A549 (cell line): ENCODE measurements around the gene APOL2. TPM values are rescaled to one million over a fixed set of nuclear protein-coding genes. Genes with fewer than 3 reads are reported as not detected.
"Not testable (repeated sequence)": the region's sequence is repeated elsewhere in the genome, so short reads cannot be mapped to it uniquely, and the experiment has no call there.

Experiments
- ATAC-seq, 2 experiments: fragments of 200-7000 bp in 1 of 2; fragments of >200 bp in 1 of 2; cut with Nextera tagmentation in 1 of 2; cut with Tn5 transposase in 1 of 2; 3 replicates each; pipeline versions ENCODE4 v1.8.0 to v1.9.1; 2018 to 2020; ENCODE audit warnings: mild to moderate bottlenecking in 1 of 2, moderate library complexity in 1 of 2
- CTCF ChIA-PET: fragments of 300-600 bp; sonication (Branson Sonifier 250); formaldehyde crosslinking; extraction: SDS; loops from one replicate; lab custom pipeline; 2021; ENCODE audit warnings: antibody characterized with exemption, inconsistent platforms; lab: Yijun Ruan, JAX
- POLR2A ChIA-PET: fragments of 350-600 bp; formaldehyde crosslinking; extraction: SDS; loops from one replicate; lab custom pipeline; 2021; ENCODE audit warnings: antibody characterized with exemption, inconsistent platforms; lab: Yijun Ruan, JAX
- DNase-seq, 2 experiments: peaks; one replicate each; pipeline versions ENCODE4 v3.0.0 to v3.0.0-alpha.2; 2011 to 2016; ENCODE audit warnings: low read depth in 1 of 2, low spot score in 1 of 2
- FAIRE-seq: peaks from 2 replicates; lab custom pipeline; 2011; peaks lifted over from hg19 to GRCh38; lab: Jason Lieb, UNC
- H3K27ac ChIP-seq, 2 experiments: fragments of >200 bp; sonication (Bioruptor Twin); formaldehyde crosslinking; 3 replicates each; pipeline ENCODE4 v1.5.1; 2016 to 2017
- H3K4me1 ChIP-seq: fragments of >200 bp; sonication (Bioruptor Twin); formaldehyde crosslinking; 3 replicates; pipeline ENCODE4 v1.6.1; 2016
- H3K4me2 ChIP-seq: fragments of >200 bp; sonication (Bioruptor Twin); formaldehyde crosslinking; 3 replicates; pipeline ENCODE4 v1.6.1; 2016
- H3K4me3 ChIP-seq: fragments of >200 bp; sonication (Bioruptor Twin); formaldehyde crosslinking; 3 replicates; pipeline ENCODE4 v1.5.1; 2016
- H3K9me3 ChIP-seq: fragments of >200 bp; sonication (Bioruptor Twin); formaldehyde crosslinking; 3 replicates; pipeline ENCODE4 v1.6.1; 2016
- BCL3 ChIP-seq: fragments of >200 bp; sonication (Bioruptor Twin); formaldehyde crosslinking; IDR thresholded peaks from 3 replicates; pipeline ENCODE4 v1.6.1; 2016
- CBX2 ChIP-seq: fragments of 200-600 bp; sonication (generic); IDR thresholded peaks from 2 replicates; pipeline ENCODE4 v1.6.1; 2016; ENCODE audit warnings: low read depth, mild to moderate bottlenecking, borderline replicate concordance
- E2F6 ChIP-seq: IDR thresholded peaks from 2 replicates; pipeline ENCODE4 v1.6.1; 2012; ENCODE audit warnings: low read depth, borderline replicate concordance
- ELK1 ChIP-seq: fragments of 150-350 bp; IDR thresholded peaks from 2 replicates; pipeline ENCODE4 v1.6.1; 2014; ENCODE audit warnings: low read depth, mild to moderate bottlenecking, low read length
- ESRRA ChIP-seq: fragments of 150-350 bp; IDR thresholded peaks from 2 replicates; pipeline ENCODE4 v1.6.1; 2014; ENCODE audit warnings: mild to moderate bottlenecking, low read length, borderline replicate concordance
- FOSB ChIP-seq: fragments of 250-450 bp; sonication (Bioruptor Pico); IDR thresholded peaks from 2 replicates; pipeline ENCODE4 v1.5.0; 2020; ENCODE audit warnings: mild to moderate bottlenecking, moderate library complexity
- GATA3 ChIP-seq: IDR thresholded peaks from 2 replicates; pipeline ENCODE4 v1.6.1; 2012; ENCODE audit warnings: borderline replicate concordance
- HES2 ChIP-seq: fragments of >200 bp; sonication (Bioruptor Twin); formaldehyde crosslinking; IDR thresholded peaks from 2 replicates; pipeline ENCODE4 v1.6.1; 2016
- HEYL ChIP-seq: fragments of 250-450 bp; sonication (Bioruptor Pico); IDR thresholded peaks from 2 replicates; pipeline ENCODE4 v1.8.0; 2021; ENCODE audit warnings: mild to moderate bottlenecking, moderate library complexity
- HOXA7 ChIP-seq: fragments of 250-450 bp; sonication (Bioruptor Pico); IDR thresholded peaks from 2 replicates; pipeline ENCODE4 v1.5.0; 2020; ENCODE audit warnings: mild to moderate bottlenecking, moderate library complexity
- JUNB ChIP-seq: fragments of >200 bp; sonication (Bioruptor Twin); formaldehyde crosslinking; IDR thresholded peaks from 2 replicates; pipeline ENCODE4 v1.6.1; 2016
- KDM5A ChIP-seq: fragments of 200-600 bp; sonication (generic); IDR thresholded peaks from 2 replicates; pipeline ENCODE4 v1.6.1; 2016; ENCODE audit warnings: antibody characterized with exemption, mild to moderate bottlenecking
- MAZ ChIP-seq: fragments of 150-350 bp; IDR thresholded peaks from 2 replicates; pipeline ENCODE4 v1.6.1; 2014; ENCODE audit warnings: antibody characterized with exemption, low read depth, low read length, borderline replicate concordance
- MYC ChIP-seq: IDR thresholded peaks from 2 replicates; pipeline ENCODE4 v1.6.1; 2012; ENCODE audit warnings: mild to moderate bottlenecking, inconsistent platforms, low read length, improper control_type of control experiment, borderline replicate concordance
- NFE2L2 ChIP-seq: fragments of 150-350 bp; conservative IDR thresholded peaks from 2 replicates; pipeline ENCODE4 v1.6.1; 2014; ENCODE audit warnings: low read length
- NPAS2 ChIP-seq: fragments of 250-450 bp; sonication (Bioruptor Pico); IDR thresholded peaks from 2 replicates; pipeline ENCODE4 v1.8.0; 2022; ENCODE audit warnings: mild to moderate bottlenecking, moderate library complexity, borderline replicate concordance
- PHF8 ChIP-seq: fragments of 200-600 bp; sonication (generic); IDR thresholded peaks from 2 replicates; pipeline ENCODE4 v1.6.1; 2016; ENCODE audit warnings: low read depth, mild to moderate bottlenecking, antibody characterized with exemption, moderate library complexity, borderline replicate concordance
- POLR2A ChIP-seq: IDR thresholded peaks from 2 replicates; pipeline ENCODE4 v1.6.1; 2012; ENCODE audit warnings: mild to moderate bottlenecking, low read length
- RAD21 ChIP-seq, 2 experiments: fragments of >200 bp in 1 of 2; sonication (Bioruptor Twin) in 1 of 2; formaldehyde crosslinking in 1 of 2; IDR thresholded peaks in 1 of 2; conservative IDR thresholded peaks in 1 of 2; 2 replicates in 1 of 2; 3 replicates in 1 of 2; pipeline ENCODE4 v1.6.1; 2012 to 2018; ENCODE audit warnings: inconsistent platforms in 1 of 2
- RARB ChIP-seq: fragments of 250-450 bp; sonication (Bioruptor Pico); IDR thresholded peaks from 2 replicates; pipeline ENCODE4 v1.8.0; 2021; ENCODE audit warnings: mild to moderate bottlenecking, moderate library complexity
- RFX5 ChIP-seq: fragments of 450-650 bp; IDR thresholded peaks from 2 replicates; pipeline ENCODE4 v1.7.1; 2014; ENCODE audit warnings: antibody characterized with exemption, mild to moderate bottlenecking, moderate library complexity
- RNF2 ChIP-seq: fragments of 200-600 bp; sonication (generic); IDR thresholded peaks from 2 replicates; pipeline ENCODE4 v1.6.1; 2016; ENCODE audit warnings: low read depth, mild to moderate bottlenecking, antibody characterized with exemption, moderate library complexity, borderline replicate concordance
- SMC3 ChIP-seq: fragments of >200 bp; sonication (Bioruptor Twin); formaldehyde crosslinking; IDR thresholded peaks from 3 replicates; pipeline ENCODE4 v1.6.1; 2018; ENCODE audit warnings: inconsistent platforms
- SREBF2 ChIP-seq: fragments of 450-650 bp; IDR thresholded peaks from 2 replicates; pipeline ENCODE4 v1.6.1; 2014; ENCODE audit warnings: mild to moderate bottlenecking, moderate library complexity
- ZFP36 ChIP-seq: fragments of 450-650 bp; IDR thresholded peaks from 2 replicates; pipeline ENCODE4 v1.6.1; 2014; ENCODE audit warnings: borderline replicate concordance; ENCODE audit not compliant: partially characterized antibody
- ZNF302 ChIP-seq: fragments of 250-450 bp; sonication (Bioruptor Pico); IDR thresholded peaks from 2 replicates; pipeline ENCODE4 v1.9.0; 2021; ENCODE audit warnings: inconsistent platforms, mild to moderate bottlenecking, moderate library complexity
- ZSCAN20 ChIP-seq: fragments of 250-450 bp; sonication (Bioruptor Pico); IDR thresholded peaks from 2 replicates; pipeline ENCODE4 v1.8.0; 2022; ENCODE audit warnings: mild to moderate bottlenecking, moderate library complexity
- WGBS: methylation state at CpG from one replicate; pipeline ENCODE4 v1.1.6; 2017; ENCODE audit errors: missing lambda C conversion rate; 5-methylcytosine and 5-hydroxymethylcytosine counted together
- polyA plus RNA-seq, 4 experiments: library from polyadenylated mRNA; depleted of rRNA in 3 of 4; stranded (reverse); fragments of >200 nt; fragmentation: RNase III in 1 of 4; extraction: RNeasy Plus Mini Kit Qiagen cat#74134 plus additional on column Dnase treatment in 1 of 4; gene quantifications; 2 replicates in 3 of 4; 3 replicates in 1 of 4; pipeline ENCODE4 v1.2.3, GENCODE V29; 2011 to 2017

Gene APOL2
- polyA plus RNA-seq, 2 of the 4 experiments (the other 2 are of a cell fraction): 8.7 to 23.8 TPM

GRCh38 chr22:36211237-36211861 lies 28.0 kb downstream of the APOL2 start:
- no peak overlapping the region for H3K4me2 ChIP-seq
- no peak for ATAC-seq
- CTCF ChIA-PET: interaction anchor here (0.8 to 1.0 kb wide), 2 partner anchors 15 to 66 kb away, joined by 3 read pairs; no protein-coding TSS in a partner anchor

GRCh38 chr22:36210224-36210623 lies 29.1 kb downstream of the APOL2 start:
- WGBS: 85% methylated on average over 3 of the region's 3 CpGs
- FAIRE-seq (no peak), ATAC-seq (no peak), DNase-seq (no peak)
- ChIA-PET POLR2A (no interaction called here), CTCF (no interaction called here)
- H3K4me2 ChIP-seq: no peak overlapping the region
- TF ChIP-seq KDM5A (no peak), MAZ (no peak)
- TF ChIP-seq, all 56 proteins: peak for 0
- Histone ChIP-seq H3K4me3 (no peak overlapping the region), H3K9me3 (no peaks in the 10 kb centered on the region), H3K27ac (no peak overlapping the region), H3K4me1 (no peaks in the 10 kb centered on the region)

More at GRCh38 chr22:36211237-36211861, 28.0 kb downstream of the APOL2 start:
- TF ChIP-seq RFX5 (no peak), NFE2L2 (no peak), BCL3 (no peak), HES2 (no peak), JUNB (no peak), HEYL (CRISPR knock-in tag) (no peak), SREBF2 (no peak), ELK1 (no peak), HOXA7 (CRISPR knock-in tag) (no peak), E2F6 (no peak), ZSCAN20 (no peak), POLR2A (no peak), RNF2 (no peak)
- 59% methylated on average over 4 of the region's 4 CpGs for whole genome bisulfite sequencing
- no peak for DNase-seq
- Histone ChIP-seq H3K4me1 (no peaks in the 10 kb centered on the region), H3K9me3 (no peaks in the 10 kb centered on the region), H3K27ac (no peak overlapping the region), H3K4me3 (no peak overlapping the region)
- FAIRE-seq: no peak
- POLR2A ChIA-PET: no interaction called here

GRCh38 chr22:36209488-36209908 lies 29.8 kb downstream of the APOL2 start:
- ATAC-seq, FAIRE-seq, H3K4me2 ChIP-seq, DNase-seq, H3K9me3 ChIP-seq, H3K4me1 ChIP-seq, POLR2A ChIA-PET, H3K4me3 ChIP-seq, H3K27ac ChIP-seq: not testable (repeated sequence)
- CTCF ChIA-PET: interaction anchor here (1.0 kb wide), 1 partner anchor 12 kb away, joined by 3 read pairs; no protein-coding TSS in a partner anchor
- WGBS: 66% methylated on average over 5 of the region's 5 CpGs

GRCh38 chr22:36208914-36209313 lies 30.4 kb downstream of the APOL2 start:
- H3K27ac ChIP-seq: no peak overlapping the region
- WGBS: 47% methylated on average over 1 of the region's 1 CpG
- H3K4me1 ChIP-seq: no peaks in the 10 kb centered on the region
- no peak overlapping the region for H3K4me3 ChIP-seq
- ChIA-PET CTCF (interaction anchor here (1.0 to 1.3 kb wide), 3 partner anchors 12 to 30 kb away, joined by 3 to 4 read pairs (median 4); partner anchors contain the start of gene APOL2), POLR2A (no interaction called here)
- H3K4me2 ChIP-seq: no peak overlapping the region
- H3K9me3 ChIP-seq: no peaks in the 10 kb centered on the region
- DNase-seq (no peak), ATAC-seq (no peak), FAIRE-seq (no peak)
- TF ChIP-seq PHF8 (no peak), E2F6 (no peak), RARB (no peak), RNF2 (no peak), CBX2 (no peak), ZFP36 (no peak), MYC (no peak), NPAS2 (CRISPR knock-in tag) (no peak), ESRRA (no peak), SMC3 (no peak), POLR2A (no peak), RAD21 (conservative IDR thresholded peaks at IDR 0.05 in 1 of 2, IDR thresholded peaks at IDR 0.05 in 1 of 2) (no peak), ZNF302 (CRISPR knock-in tag) (no peak), GATA3 (no peak), JUNB (no peak), FOSB (CRISPR knock-in tag) (no peak)
